COR-L47 (cell line): ENCODE measurements around the gene THUMPD1.
"Not testable (repeated sequence)": the region's sequence is repeated elsewhere in the genome, so short reads cannot be mapped to it uniquely, and the experiment has no call there.

Experiments
- DNase-seq: peaks from one replicate; lab custom pipeline; 2025; lab: John Stamatoyannopoulos, UW

The THUMPD1 gene

DNA sequence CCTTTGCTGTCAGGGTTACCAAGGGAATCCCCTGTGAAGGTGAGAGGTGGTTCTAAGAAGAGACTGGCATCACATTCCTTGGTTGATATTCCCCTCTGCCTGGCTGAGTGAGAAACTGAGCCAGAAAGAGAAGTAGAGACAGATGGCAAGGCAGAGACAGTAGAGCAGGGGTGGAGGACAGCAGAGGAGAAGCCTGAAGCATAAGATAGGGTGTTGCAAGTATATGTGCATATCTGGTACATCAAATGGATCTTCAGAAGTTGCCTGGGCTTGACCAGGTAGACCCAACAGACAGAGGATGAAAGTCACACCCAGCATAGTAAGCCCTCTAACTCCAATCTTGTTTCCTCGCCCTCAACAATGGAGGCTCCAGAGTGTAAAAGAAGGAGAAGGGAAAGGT, 7.9 kb upstream of the THUMPD1 start:
- DNase-seq, result no peak

DNA sequence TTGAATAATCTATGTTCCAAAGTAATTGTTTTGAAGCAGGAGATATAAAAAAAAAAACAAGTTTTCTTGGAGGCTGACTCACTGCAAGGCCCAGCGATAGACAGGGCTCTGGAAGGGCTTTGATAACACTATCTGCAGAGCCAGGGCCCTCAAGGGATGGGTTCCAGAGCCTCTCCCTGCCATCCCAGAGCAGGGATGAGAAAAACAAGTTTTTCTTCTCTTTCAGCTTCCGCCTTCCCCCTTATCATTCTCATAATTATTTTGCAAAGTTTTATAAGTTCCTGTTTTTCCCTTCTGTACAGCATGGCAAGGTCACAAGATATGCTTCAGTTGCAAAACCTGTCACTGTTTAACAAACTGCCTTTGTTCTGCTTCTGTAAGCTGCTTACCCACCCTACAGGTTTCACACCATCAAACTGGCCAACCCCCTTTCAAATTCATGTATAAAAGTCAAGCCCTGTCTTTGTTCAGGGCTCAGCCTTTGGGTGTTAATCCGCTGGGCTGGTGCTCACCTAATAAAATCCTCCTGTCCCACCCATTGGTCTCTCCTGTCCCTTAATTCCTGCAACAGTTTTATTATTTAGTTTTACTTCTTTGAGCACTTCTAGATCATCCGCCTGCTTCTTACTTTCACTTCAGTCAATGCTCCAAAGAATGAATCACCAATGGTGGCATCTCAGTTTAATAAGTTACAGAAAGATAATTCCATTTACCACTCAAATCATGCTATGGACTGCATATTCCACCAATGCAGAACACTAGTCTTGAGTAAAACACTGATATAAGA, 5.6 kb upstream of the THUMPD1 start:
- DNase-seq, result no peak

- no peak for DNase-seq
These were observed 4.8 kb upstream of the THUMPD1 start for GRCh38 chr16:20746461-20746860.

DNA sequence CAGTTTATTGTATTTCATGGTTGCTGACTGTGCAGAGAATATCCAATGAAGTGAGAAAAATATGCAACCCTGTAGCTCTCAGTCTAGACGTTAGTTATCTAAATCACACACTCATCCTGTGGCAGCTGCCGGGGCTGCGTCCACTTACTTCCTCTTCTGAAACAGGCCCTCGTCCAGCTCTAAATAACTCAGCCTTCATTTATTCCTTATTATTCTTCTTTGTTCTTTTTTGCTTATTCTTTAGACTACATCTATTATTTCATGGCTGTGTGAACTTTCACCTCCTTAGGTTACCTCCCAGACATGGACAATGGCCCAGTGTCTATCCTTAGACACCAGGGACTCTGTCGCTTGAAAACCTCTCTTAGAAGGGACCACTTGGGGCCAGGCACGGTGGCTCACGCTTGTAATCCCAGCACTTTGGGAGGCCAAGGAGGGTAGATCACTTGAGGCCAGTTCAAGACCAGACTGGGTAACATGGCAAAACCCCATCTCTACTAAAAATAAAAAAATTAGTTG, 3.4 kb upstream of the THUMPD1 start:
- no peak for DNase-seq

DNA sequence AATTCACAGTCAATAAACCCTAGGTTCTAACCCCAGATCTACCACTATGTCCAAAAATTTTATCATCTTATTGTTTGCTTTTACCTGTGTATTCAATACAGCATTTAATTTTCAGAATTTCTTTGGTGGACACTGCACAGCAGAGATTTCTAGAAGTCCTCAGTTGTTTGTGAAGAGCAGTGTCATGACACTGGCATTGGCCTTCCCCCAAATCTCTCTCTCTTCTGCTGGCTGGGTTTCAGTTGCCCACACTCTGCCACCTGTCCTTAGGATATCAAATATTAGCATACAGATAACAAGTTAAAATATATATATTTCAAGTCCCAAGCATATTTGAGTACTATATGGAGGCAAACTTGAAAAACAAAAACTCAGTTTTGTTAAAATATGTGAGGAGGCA, 2.0 kb upstream of the THUMPD1 start:
- DNase-seq, result no peak

DNA sequence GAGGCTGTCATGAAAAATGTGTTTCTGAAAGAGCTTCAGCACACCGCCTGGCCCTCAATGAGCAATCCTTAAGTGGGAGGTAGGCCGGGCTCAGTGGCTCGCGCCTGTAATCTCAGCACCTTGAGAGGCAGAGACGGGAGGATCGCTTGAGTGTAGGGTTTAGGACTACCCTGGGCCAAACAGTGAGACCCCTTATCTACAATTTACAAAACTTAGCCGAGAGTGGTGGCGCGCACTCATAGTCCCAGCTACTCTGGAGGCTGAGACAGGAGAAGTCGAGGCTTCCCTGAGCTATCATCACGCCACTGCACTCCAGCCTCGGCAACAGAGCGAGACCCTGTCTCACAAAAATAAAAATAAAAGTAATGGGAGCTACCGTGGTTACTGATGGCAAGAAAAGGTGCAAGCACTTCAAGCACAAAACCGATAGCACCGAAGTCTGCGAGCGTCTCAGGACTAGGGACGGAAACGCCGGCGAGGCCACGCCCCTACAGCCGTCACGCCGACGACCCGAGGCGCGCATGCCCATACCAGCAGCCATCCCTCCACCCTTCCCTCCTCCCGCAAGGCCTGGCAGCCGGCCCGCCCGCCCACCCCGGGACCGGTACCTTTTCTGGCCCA, 607 bp downstream of the THUMPD1 start:
- peak; percentile 67 for DNase-seq

DNA sequence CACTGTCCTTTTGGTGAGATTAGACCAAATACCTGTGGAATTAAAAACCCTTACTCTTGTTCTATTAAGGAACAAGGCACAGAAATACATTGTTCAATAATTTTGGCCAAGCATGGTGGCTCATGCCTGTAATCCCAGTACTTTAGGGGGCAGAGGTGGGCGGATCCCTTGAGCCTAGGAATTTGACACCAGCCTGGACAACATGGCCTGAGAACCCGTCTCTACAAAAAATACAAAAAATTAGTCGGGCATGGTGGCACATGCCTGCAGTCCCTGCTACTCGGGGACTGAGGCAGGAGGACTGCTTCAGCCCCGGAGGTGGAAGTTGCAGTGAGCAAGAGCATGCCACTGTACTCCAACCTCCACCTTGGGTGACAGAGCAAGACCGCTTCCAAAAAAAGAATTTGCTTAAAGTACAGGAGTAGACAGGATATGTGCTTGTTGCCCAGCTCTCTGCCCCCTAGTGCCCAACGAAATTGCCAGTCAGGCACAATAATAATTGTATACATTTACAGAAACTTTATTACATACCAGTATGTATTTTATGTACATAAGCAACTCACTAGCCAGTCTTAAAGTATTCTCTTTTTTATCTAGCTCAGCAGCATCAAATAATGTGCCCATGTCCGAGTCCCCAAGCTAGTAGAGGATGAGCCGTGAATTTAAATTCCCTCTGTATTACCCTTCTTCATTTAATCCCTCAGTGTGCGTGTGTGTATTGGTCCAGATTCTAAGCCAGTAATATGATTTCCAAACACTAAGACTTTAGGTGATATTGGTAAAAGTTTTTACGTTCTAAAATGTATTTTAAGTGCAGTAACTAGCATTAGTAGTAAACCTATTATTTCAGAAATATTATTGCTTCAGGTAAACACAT, 1.4 kb downstream of the THUMPD1 start:
- no peak for DNase-seq

- no peak for DNase-seq
These were observed 6.1 kb downstream of the THUMPD1 start for GRCh38 chr16:20735490-20735889.

DNA sequence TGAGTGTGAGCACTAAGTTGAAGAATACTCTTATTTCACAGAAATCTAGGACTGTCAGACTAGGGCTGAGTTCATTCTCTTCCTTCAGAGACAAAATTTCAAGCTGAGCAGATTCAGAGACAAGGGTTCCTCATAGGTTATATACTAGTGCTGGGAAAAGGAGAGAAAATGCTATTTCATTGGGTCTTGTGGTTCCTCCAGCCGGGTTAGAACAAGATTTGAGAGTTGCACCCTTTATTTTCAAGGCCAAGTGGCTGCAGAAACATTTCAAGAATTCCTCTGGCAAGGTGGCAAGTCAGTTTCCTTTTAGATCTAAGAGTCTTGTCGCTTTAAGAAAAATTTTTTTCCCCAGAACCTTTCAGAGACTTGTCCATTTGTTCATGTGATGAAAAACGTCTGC, 6.8 kb downstream of the THUMPD1 start:
- DNase-seq, result no peak

GRCh38 chr16:20734056-20734455, 7.6 kb downstream of the THUMPD1 start:
- no peak for DNase-seq

DNA sequence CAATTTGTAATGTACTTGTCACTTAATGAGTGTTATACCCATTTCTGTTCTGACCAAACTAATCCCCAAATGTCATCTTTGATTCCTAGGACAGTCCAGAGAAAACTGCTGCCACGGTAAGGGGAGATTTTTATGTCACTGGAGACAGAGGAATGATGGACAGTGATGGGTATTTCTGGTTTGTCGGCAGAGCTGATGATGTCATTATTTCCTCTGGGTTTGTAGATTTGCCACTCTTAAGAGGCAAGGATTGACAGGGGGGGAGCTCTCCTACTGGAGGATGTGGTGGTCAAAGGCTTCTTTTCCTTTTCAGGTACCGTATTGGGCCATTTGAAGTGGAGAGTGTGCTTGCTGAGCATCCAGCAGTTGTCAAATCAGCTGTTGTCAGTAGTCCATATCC, 12.5 kb downstream of the THUMPD1 start:
- no peak for DNase-seq

DNA sequence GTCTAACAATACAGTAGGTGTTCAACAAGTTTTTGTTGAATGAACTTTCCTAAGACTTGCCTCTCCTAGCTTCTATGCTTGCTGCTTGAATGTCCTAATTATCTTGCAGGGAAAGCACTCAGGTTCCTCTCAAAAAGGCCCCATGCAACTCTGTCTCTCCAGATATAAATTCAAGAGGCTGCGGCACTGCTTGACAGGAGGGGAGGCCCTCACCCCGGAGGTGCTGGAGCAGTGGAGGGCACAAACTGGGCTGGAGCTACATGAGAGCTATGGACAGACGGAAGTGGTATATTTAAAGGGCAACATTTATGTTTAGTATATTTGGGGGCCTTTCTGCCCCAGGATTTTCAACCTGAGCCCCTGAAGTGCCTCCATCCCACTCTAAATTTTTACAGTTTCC, 14.4 kb downstream of the THUMPD1 start:
- no peak for DNase-seq

DNA sequence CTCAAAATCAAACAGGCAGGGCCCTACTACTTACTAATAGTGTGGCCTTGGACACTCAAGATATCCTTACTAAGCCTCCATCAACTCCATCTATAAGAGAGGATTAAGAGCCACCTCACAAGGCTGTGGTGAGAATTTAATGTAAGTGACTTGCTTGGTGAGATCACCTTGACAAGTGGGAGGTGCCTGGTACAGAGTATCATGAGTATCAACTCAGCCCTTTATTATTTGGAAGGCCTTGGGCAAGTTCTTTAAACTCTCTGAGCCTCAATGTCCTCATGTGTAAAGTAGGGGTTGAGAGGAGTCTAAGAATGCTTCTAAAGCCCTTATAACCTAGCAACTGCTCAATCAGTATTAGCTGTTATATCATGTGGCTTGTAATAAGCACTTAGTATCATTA, 15.0 kb downstream of the THUMPD1 start:
- DNase-seq, result no peak

- no peak for DNase-seq
These were observed 21.4 kb downstream of the THUMPD1 start for GRCh38 chr16:20720251-20720650.

- DNase-seq, result not testable (repeated sequence)
These were observed 23.9 kb downstream of the THUMPD1 start for GRCh38 chr16:20717718-20718117.

- DNase-seq, result no peak
These were observed 30.2 kb downstream of the THUMPD1 start for GRCh38 chr16:20711277-20711911.

GRCh38 chr16:20708129-20708528, 33.5 kb downstream of the THUMPD1 start:
- not testable (repeated sequence) for DNase-seq

- DNase-seq, result no peak
These were observed 34.2 kb downstream of the THUMPD1 start for GRCh38 chr16:20707461-20707860.

DNA sequence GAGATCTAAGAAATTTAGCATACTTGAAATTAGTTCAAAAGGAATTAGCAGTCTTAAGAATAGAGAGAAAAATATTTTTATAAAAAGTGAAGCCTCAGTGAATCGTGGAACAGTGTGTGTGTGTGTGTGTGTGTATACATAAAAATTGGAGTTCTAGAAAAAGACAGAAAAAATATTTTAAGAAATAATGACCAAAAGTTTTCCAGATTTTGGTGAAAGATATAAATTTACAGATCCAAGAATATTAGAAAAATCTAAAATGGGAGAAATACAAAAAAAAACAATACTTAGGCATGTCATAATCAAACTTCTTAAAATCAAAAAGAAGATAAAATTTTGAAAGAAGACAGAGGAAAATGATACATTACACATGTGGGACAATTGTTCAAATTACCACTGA, 35.6 kb downstream of the THUMPD1 start:
- DNase-seq, result not testable (repeated sequence)

GRCh38 chr16:20704281-20704680, 37.3 kb downstream of the THUMPD1 start:
- no peak for DNase-seq

DNA sequence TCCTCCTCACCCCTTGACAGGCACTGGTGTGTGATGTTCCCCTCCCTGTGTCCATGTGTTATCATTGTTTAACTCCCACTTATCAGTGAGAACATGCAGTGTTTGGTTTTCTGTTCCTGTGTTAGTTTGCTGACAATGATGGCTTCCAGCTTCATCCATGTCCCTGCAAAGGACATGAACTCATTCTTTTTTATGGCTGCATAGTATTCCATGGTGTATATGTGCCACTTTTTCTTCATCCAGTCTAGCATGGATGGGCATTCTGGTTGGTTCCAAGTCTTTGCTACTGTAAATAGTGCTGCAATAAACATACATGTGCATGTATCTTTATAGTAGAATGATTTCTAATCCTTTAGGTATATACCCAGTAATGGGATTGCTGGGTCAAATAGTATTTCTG, 39.9 kb downstream of the THUMPD1 start:
- not testable (repeated sequence) for DNase-seq

GRCh38 chr16:20696618-20697017, 45.0 kb downstream of the THUMPD1 start:
- DNase-seq, result no peak
